Suppressor macrophage (primary cell): ENCODE data around the gene SIRT6.
"Not testable (repeated sequence)": the region's sequence is repeated elsewhere in the genome, so short reads cannot be mapped to it uniquely, and the experiment has no call there.

Experiments used
- DNase-seq, 4 experiments: peaks; one replicate each; pipeline ENCODE4 v3.0.0-alpha.2; 2020 to 2022

SIRT6 gene

DNA sequence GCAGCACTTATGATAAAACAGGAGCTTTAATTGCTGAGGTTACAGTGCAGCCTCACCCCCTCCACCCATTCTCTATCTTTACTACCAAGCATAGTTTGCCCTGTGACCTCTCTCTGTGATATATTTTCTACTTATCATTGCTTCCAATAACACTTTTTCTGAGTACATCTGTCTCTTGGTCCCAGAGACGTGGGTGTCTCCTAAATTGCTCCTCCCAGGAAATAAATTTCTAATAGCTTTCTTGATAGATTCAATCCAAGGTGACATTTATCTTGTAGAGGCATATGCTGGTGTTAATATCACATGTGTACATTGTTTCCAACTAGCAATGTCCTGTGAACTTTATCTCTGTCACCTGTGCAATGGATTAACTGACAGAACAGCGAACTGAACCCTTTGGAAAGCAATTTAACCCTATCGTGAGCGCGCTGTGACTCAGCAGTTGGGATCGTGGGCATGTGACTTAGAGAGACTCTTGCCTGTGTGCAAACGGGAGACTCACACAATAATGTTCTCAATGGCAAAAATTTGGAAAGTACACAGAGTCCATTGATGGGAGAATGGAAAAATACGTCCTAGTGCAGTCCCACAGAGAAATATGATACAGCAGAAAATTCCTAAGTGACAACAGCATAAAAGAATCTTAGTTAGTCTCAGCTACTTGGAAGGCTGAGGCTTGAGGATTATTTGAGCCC is 51.5 kb downstream of the SIRT6 start:
- DNase-seq = no peak

DNA sequence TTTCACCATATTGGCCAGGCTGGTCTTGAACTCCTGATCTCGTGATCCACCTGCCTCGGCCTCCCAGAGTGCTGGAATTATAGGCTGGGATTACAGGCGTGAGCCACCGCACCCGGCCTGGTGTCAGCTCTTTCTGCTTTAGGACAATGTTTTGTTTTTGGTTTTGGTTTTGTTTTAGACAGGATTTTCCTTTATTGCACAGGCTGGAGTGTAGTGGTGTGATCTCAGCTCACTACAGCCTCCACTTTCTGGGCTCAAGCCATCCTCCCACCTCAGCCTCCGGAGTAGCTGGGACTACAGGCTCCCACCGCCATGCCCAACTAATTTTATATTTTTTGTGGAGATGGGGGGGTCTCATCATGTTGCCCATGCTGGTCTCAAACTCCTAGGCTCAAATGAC is 53.3 kb downstream of the SIRT6 start:
- DNase-seq = not testable (repeated sequence)

DNA sequence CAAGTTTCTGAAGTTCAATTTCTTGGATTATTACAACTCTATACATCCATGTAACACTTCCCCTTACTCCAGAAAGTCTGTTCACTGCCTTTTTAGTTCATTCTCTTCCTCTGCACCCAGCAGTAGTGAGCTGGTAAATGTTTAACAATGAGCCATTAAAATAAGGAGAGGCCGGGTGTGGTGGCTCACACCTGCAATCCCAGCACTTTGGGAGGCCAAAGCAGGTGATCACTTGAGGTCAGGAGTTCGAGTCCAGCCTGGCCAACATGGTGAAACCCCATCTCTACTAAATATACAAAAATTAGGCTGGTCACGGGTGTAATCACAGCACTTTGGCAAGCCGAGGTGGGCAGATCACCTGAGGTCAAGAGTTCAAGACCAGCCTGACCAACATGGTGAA is 55.0 kb downstream of the SIRT6 start:
- DNase-seq = not testable (repeated sequence)

DNA sequence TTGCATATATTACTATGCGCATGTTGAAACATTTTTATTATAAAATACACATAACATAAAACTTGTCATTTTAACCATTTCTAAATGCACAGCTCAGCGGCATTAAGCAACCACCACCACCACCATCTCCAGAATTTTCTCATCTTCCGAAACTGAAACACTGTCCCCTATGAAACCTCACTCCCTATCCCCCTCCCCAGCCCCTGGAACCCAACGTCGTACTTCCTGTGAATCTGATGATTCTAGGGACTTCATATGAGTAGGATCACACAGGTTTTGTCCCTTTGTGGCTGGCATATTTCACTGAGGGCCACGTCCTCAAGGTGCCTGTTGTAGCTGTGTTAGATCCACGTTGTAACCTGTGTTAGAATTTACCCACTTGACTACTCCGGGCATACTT is 57.7 kb downstream of the SIRT6 start:
- DNase-seq = no peak
